HG03135 (cell line): ENCODE measurements around the gene SYS1.

Experiments used
- ATAC-seq: cut with Tn5 transposase; IDR thresholded peaks from one replicate; pipeline ENCODE4 v1.9.1; 2021; ENCODE audit warnings: mild to moderate bottlenecking, moderate library complexity; ENCODE audit not compliant: unreplicated experiment

The SYS1 gene

DNA sequence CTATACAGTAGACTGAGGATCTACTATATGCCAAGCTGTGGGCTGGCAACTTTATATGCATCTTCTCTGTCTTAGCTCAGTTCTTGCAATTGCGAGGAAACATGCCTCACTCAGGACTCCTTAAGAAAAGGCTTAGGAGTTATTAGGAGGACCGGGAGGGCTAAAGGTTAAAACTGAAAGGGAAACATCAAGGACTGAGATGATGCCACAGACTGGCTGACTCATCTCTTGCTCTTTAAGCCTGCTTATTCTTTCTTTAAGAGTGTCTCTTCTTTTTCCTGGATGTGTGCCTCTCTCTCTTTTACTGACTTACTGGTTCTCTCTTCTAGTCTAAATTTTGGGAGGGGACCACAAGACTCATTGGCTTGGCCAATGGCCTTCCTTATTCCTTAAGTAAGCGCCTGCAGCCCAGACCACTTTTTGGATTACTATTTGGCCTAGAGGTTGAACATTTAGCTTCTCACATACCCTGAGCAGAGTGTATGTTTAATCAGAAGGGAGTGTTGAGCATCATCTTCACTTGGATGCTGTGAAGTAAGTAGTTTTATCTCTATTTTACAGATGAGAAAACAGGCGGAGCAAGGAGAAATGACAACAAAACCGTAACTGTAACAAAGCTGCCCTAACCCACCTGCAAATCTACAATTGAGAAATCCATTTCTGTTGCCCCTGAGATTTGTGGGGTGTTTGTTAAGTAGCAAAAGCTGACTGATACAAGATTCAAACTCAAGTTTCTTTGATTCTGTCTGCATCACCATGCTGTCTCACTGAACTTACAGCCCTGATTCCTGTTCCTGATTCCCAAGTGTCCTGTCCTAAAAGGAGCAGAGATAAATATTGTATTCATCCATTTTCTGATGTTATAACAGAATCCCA, 7.5 kb upstream of the SYS1 start:
- ATAC-seq: no peak

GRCh38 chr20:45358282-45359068, 4.5 kb upstream of the SYS1 start:
- no peak for ATAC-seq

- no peak for ATAC-seq
These were observed 3.9 kb upstream of the SYS1 start for GRCh38 chr20:45359069-45359405.

DNA sequence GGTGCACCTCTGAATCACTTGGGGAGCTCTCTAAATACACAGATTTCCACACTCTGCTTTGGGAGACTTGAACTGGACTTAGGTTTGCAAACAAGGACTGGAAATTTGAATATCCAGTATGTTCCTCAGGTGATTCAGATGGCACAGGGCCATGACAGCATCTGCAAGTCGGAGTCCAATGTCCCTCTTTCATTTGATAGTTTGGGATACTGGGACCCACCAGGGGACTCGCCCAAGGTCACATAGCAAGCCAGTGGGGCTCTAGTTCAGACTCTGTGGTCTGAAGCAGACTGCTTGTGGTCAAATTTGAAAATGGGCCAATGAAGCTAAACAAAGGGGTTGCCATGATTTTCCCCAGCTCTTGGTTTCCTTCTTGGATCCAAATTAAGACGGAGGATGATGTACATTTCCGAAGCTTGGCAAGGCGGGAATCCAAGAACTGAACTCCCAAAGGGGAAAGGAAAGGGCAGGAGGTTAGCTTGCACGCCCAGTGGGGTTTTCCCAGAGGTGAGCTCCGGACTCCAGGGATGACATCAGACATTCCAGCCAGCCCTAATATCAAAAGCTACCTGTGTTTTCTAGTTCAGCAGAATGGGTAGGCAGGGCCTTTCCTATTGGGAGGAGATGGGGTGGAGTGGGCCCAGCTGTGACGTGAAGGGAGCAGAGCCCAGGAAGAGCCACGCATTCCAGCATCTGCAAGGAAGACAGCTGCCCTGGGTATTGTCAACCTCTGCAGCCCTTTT, 3.4 kb upstream of the SYS1 start:
- ATAC-seq: no peak

DNA sequence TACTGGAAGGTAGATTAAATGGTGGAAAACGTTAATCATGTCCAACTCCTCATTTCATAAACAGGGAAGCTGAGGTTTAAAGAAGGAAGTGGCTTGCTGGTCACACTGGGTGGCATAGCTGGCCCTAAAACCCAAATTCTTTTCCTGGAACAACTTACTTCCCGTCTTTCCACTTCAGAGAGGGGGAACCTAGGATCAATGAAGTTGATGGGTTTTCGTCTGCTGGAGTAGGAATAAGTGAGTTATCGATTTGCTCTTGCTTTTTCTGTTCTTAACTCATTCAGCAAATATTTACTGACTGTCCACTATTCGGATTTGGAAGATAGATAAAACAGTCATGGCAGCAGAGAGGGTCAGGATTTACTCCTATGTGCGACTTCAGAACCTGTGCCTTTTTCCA, 1.2 kb upstream of the SYS1 start:
- no peak for ATAC-seq

GRCh38 chr20:45363611-45364492, 896 bp downstream of the SYS1 start:
- ATAC-seq: no peak

- ATAC-seq: no peak
These were observed 2.6 kb downstream of the SYS1 start for GRCh38 chr20:45365444-45365970.

DNA sequence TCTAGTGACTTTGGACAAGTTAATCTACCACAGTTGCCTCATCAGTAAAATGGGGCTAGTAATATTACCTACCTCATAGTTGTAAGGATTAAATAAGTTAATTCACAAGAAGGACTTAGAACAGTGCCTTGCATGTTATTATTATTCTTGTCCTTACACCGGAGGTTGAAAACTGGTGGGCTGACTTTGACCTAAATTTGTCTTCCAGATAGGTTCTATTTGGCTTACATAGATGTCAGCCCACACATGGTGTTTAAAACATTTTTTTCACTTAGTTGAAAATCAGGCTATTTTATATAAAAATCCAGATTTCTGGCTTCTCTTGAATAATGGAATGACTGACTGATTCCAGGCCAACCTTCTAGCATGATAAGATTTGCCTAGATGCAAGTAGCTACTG, 3.2 kb downstream of the SYS1 start:
- no peak for ATAC-seq

- ATAC-seq: no peak
These were observed 3.7 kb downstream of the SYS1 start for GRCh38 chr20:45366631-45367030.

DNA sequence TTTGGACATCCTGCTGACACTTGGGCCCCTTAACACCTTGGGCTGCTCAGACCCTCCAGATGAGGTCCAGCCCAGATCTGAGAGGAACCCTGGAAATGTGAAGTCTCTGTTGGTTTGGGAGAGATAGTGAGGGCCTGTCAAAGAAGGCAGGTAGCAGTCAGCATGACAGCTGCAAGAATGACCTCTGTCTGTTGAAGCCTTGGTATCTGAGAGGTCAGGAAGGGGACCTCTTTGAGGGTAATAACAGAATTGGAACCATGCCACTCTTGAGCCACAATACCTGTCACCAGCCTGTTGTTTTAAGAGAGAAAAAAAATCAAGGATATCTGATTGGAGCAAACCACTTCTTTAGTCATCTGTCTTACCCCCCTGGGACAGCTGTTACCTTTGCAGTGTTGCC, 4.2 kb downstream of the SYS1 start:
- ATAC-seq: no peak

- ATAC-seq: peak; percentile 78
These were observed 5.4 kb downstream of the SYS1 start for GRCh38 chr20:45368221-45368980.

- no peak for ATAC-seq
These were observed 7.7 kb downstream of the SYS1 start for GRCh38 chr20:45370571-45371160.

- no peak for ATAC-seq
These were observed 9.3 kb downstream of the SYS1 start for GRCh38 chr20:45372241-45372640.

GRCh38 chr20:45372646-45373352, 9.8 kb downstream of the SYS1 start:
- no peak for ATAC-seq

- no peak for ATAC-seq
These were observed 10.6 kb downstream of the SYS1 start for GRCh38 chr20:45373353-45374100.

- no peak for ATAC-seq
These were observed 11.1 kb downstream of the SYS1 start for GRCh38 chr20:45374101-45374467.

- ATAC-seq: no peak
These were observed 12.0 kb downstream of the SYS1 start for GRCh38 chr20:45374966-45375365.

GRCh38 chr20:45377269-45377668, 14.3 kb downstream of the SYS1 start:
- ATAC-seq: no peak
